CD14-positive monocyte (primary cell): ENCODE results near the gene ALG1. TPM values are rescaled to one million over a fixed set of nuclear protein-coding genes. Genes with fewer than 3 reads are reported as not detected.
A peak's percentile ranks its signal among the peaks of the same experiment; 100 is the strongest.
"Not testable (repeated sequence)": the region's sequence is repeated elsewhere in the genome, so short reads cannot be mapped to it uniquely, and the experiment has no call there.

ENCODE experiments used
- DNase-seq, 3 donors: peaks; one replicate each; pipeline ENCODE4 v3.0.0-alpha.2; 2011 to 2022
- H2AFZ ChIP-seq: 2 replicates; pipeline ENCODE4 v1.6.0; 2012; ENCODE audit warnings: mild to moderate bottlenecking, low read depth, low read length, inconsistent platforms; ENCODE audit not compliant: insufficient read depth, poor library complexity, severe bottlenecking
- H3K27ac ChIP-seq, 2 donors: 1 replicate in 1 of 2; 2 replicates in 1 of 2; pipeline ENCODE4 v1.5.1; 2012 to 2013; ENCODE audit warnings: low read length in 2 of 2, control low read depth in 1 of 2, inconsistent platforms in 1 of 2, low read depth in 1 of 2, mild to moderate bottlenecking in 1 of 2
- H3K27me3 ChIP-seq, 2 donors: one replicate each; pipeline versions ENCODE4 v1.6.0 to v1.6.1; 2011 to 2013; ENCODE audit warnings: low read length in 2 of 2; ENCODE audit not compliant: control insufficient read depth in 2 of 2, insufficient read depth in 2 of 2
- H3K36me3 ChIP-seq, 2 donors: replicated peaks in 1 of 2; 1 replicate in 1 of 2; 2 replicates in 1 of 2; pipeline versions ENCODE4 v1.5.1 to v1.6.1; 2012 to 2013; ENCODE audit warnings: low read length in 2 of 2, control low read depth in 1 of 2, inconsistent platforms in 1 of 2, mild to moderate bottlenecking in 1 of 2; ENCODE audit not compliant: insufficient read depth in 2 of 2, control insufficient read depth in 1 of 2
- H3K4me1 ChIP-seq, 2 donors: 1 replicate in 1 of 2; 2 replicates in 1 of 2; pipeline versions ENCODE4 v1.5.1 to v1.6.1; 2012 to 2013; ENCODE audit warnings: low read length in 2 of 2, control low read depth in 1 of 2, inconsistent platforms in 1 of 2, mild to moderate bottlenecking in 1 of 2, moderate library complexity in 1 of 2; ENCODE audit not compliant: insufficient read depth in 2 of 2, control insufficient read depth in 1 of 2
- H3K4me2 ChIP-seq: replicated peaks from 2 replicates; pipeline ENCODE3; 2012; ENCODE audit warnings: low read length, moderate library complexity, mild to moderate bottlenecking; ENCODE audit not compliant: poor library complexity, severe bottlenecking; ENCODE audit errors: extremely low read depth
- H3K4me3 ChIP-seq, 3 experiments: fragments of 200-600 bp in 1 of 3; sonication (generic) in 1 of 3; replicated peaks in 1 of 3; 1 replicate in 2 of 3; 2 replicates in 1 of 3; pipeline ENCODE4 v1.5.1; 2011 to 2013; ENCODE audit warnings: low read length in 3 of 3, mild to moderate bottlenecking in 3 of 3, control low read depth in 2 of 3, low read depth in 2 of 3, inconsistent platforms in 1 of 3, moderate library complexity in 1 of 3
- H3K79me2 ChIP-seq: 2 replicates; pipeline ENCODE4 v1.6.0; 2012; ENCODE audit warnings: mild to moderate bottlenecking, control low read depth, inconsistent platforms, low read length, moderate library complexity; ENCODE audit not compliant: insufficient read depth
- H3K9ac ChIP-seq: 2 replicates; pipeline ENCODE4 v1.6.0; 2017; ENCODE audit warnings: low read length, mild to moderate bottlenecking; ENCODE audit not compliant: insufficient read depth, poor library complexity, severe bottlenecking
- H3K9me3 ChIP-seq, 2 donors: replicated peaks in 1 of 2; 1 replicate in 1 of 2; 2 replicates in 1 of 2; pipeline versions ENCODE4 v1.5.1 to v1.6.1; 2012 to 2013; ENCODE audit warnings: low read length in 2 of 2, control low read depth in 1 of 2; ENCODE audit not compliant: control insufficient read depth in 1 of 2, insufficient read depth in 1 of 2
- H4K20me1 ChIP-seq: 2 replicates; pipeline ENCODE4 v1.6.0; 2012; ENCODE audit warnings: mild to moderate bottlenecking, low read length, control low read depth, moderate library complexity; ENCODE audit not compliant: insufficient read depth
- H3K27ac Mint-ChIP-seq, 7 donors: one replicate each; pipeline ENCODE4 v1.8.0; 2020; ENCODE audit warnings: mild to moderate bottlenecking in 7 of 7, mixed read lengths in 7 of 7, moderate library complexity in 6 of 7, inconsistent platforms in 2 of 7
- H3K27me3 Mint-ChIP-seq, 3 donors: one replicate each; pipeline ENCODE4 v1.8.0; 2021 to 2022; ENCODE audit warnings: low read depth in 3 of 3, mild to moderate bottlenecking in 3 of 3, mixed read lengths in 3 of 3, moderate library complexity in 3 of 3, inconsistent platforms in 1 of 3
- H3K36me3 Mint-ChIP-seq, 2 donors: one replicate each; pipeline ENCODE4 v1.8.0; 2020; ENCODE audit warnings: mixed read lengths in 2 of 2, inconsistent platforms in 1 of 2, mild to moderate bottlenecking in 1 of 2
- H3K4me1 Mint-ChIP-seq: one replicate; pipeline ENCODE4 v1.8.0; 2020; ENCODE audit warnings: mild to moderate bottlenecking, mixed read lengths
- H3K4me3 Mint-ChIP-seq, 2 donors: one replicate each; pipeline ENCODE4 v1.8.0; 2020; ENCODE audit warnings: mild to moderate bottlenecking in 2 of 2, mixed read lengths in 2 of 2, moderate library complexity in 1 of 2
- H3K9me3 Mint-ChIP-seq, 7 donors: one replicate each; pipeline ENCODE4 v1.8.0; 2020 to 2022; ENCODE audit warnings: mixed read lengths in 7 of 7, mild to moderate bottlenecking in 6 of 7, moderate library complexity in 6 of 7, inconsistent platforms in 2 of 7
- CTCF ChIP-seq: fragments of 200-600 bp; IDR thresholded peaks from one replicate; pipeline ENCODE4 v1.8.0; 2022; ENCODE audit warnings: antibody characterized with exemption, mild to moderate bottlenecking
- WGBS: methylation state at CpG from one replicate; pipeline ENCODE4 v1.1.5; 2013; ENCODE audit warnings: missing lambda C conversion rate; ENCODE audit not compliant: insufficient coverage; 5-methylcytosine and 5-hydroxymethylcytosine counted together
- intact Hi-C, 2 donors: fragments of 100-400 bp; cut with micrococcal nuclease; formaldehyde crosslinking; loops; one replicate each; pipeline versions ENCODE4 v1.15.0 to v1.15.1; 2023
- polyA plus RNA-seq, 3 donors: library from polyadenylated mRNA; depleted of rRNA in 1 of 3; unstranded in 2 of 3; stranded (reverse) in 1 of 3; fragments of 300-500 nt in 2 of 3; fragments of >200 nt in 1 of 3; fragmentation: Illumina TruSeq in 2 of 3; gene quantifications; 1 replicate in 2 of 3; 2 replicates in 1 of 3; pipeline ENCODE4 v1.2.3, GENCODE V29; 2012 to 2021

ALG1 gene
- polyA plus RNA-seq, 3 donors, result 9.3 to 31.0 (median 25.2) TPM

GRCh38 chr16:5084099-5084731 is 12.6 kb downstream of the ALG1 start:
- H3K27me3 Mint-ChIP-seq, H3K9me3 Mint-ChIP-seq, H3K9ac ChIP-seq, H3K27me3 ChIP-seq, H3K4me1 ChIP-seq, H3K4me3 ChIP-seq, H2AFZ ChIP-seq, intact Hi-C loops, H3K9me3 ChIP-seq, H4K20me1 ChIP-seq, H3K4me3 Mint-ChIP-seq, DNase-seq, H3K79me2 ChIP-seq, H3K4me1 Mint-ChIP-seq, H3K27ac ChIP-seq, H3K4me2 ChIP-seq: not testable (repeated sequence)
- WGBS, result 100% methylated on average over 3 of the region's 11 CpGs
- peaks cover 23 to 31% of the 10 kb centered on the region in 2 donors for H3K36me3 ChIP-seq
- H3K27ac Mint-ChIP-seq, result peak overlapping the region in 2 of 7 donors; percentile 40 to 46
- H3K36me3 Mint-ChIP-seq, result peaks cover 49 to 89% of the 10 kb centered on the region in 2 donors

- H3K9me3 Mint-ChIP-seq, H3K27ac Mint-ChIP-seq, H4K20me1 ChIP-seq: not testable (repeated sequence)
These were observed 13.2 kb downstream of the ALG1 start for GRCh38 chr16:5084802-5085201.

GRCh38 chr16:5085716-5086115 is 14.1 kb downstream of the ALG1 start:
- H3K79me2 ChIP-seq, H3K27ac ChIP-seq, H3K4me1 Mint-ChIP-seq, H2AFZ ChIP-seq, intact Hi-C loops, H3K4me1 ChIP-seq, H3K4me3 ChIP-seq, H3K27me3 Mint-ChIP-seq, DNase-seq, H3K9me3 ChIP-seq, H3K4me2 ChIP-seq, H3K27me3 ChIP-seq, H3K9me3 Mint-ChIP-seq, H3K4me3 Mint-ChIP-seq, H3K9ac ChIP-seq, H4K20me1 ChIP-seq: not testable (repeated sequence)
- Mint-ChIP-seq H3K36me3 (peaks cover 46 to 85% of the 10 kb centered on the region in 2 donors), H3K27ac (peak overlapping the region in 1 of 7 donors; percentile 75)
- 93% methylated on average over 7 of the region's 11 CpGs for WGBS
- peaks cover 16 to 31% of the 10 kb centered on the region in 2 donors for H3K36me3 ChIP-seq

More at GRCh38 chr16:5084802-5085201, 13.2 kb downstream of the ALG1 start:
- H3K27me3 Mint-ChIP-seq, H3K9ac ChIP-seq, H3K4me1 ChIP-seq, H3K27ac ChIP-seq, H2AFZ ChIP-seq, H3K27me3 ChIP-seq, H3K4me3 Mint-ChIP-seq, H3K4me3 ChIP-seq, intact Hi-C loops, H3K4me2 ChIP-seq, H3K9me3 ChIP-seq, H3K4me1 Mint-ChIP-seq, H3K79me2 ChIP-seq: not testable (repeated sequence)
- DNase-seq, result peak; percentile 18 to 35 (median 34)
- peaks cover 44 to 88% of the 10 kb centered on the region in 2 donors for H3K36me3 Mint-ChIP-seq
- 94% methylated on average over 7 of the region's 10 CpGs for WGBS
- peaks cover 23 to 31% of the 10 kb centered on the region in 2 donors for H3K36me3 ChIP-seq
- TF ChIP-seq CTCF, result peak; percentile 75

- H3K4me3 ChIP-seq, H3K4me2 ChIP-seq, H3K4me1 ChIP-seq, H3K4me3 Mint-ChIP-seq, intact Hi-C loops, H3K9me3 Mint-ChIP-seq, H3K27me3 Mint-ChIP-seq, H4K20me1 ChIP-seq, H3K27ac ChIP-seq, H3K9ac ChIP-seq, DNase-seq, H3K79me2 ChIP-seq, H3K9me3 ChIP-seq, H3K27me3 ChIP-seq, H2AFZ ChIP-seq, H3K4me1 Mint-ChIP-seq: not testable (repeated sequence)
- 92% methylated on average over 15 of the region's 18 CpGs for WGBS
- H3K36me3 Mint-ChIP-seq, result peaks cover 34 to 62% of the 10 kb centered on the region in 2 donors
- peaks cover 8 to 22% of the 10 kb centered on the region in 2 donors for H3K36me3 ChIP-seq
- H3K27ac Mint-ChIP-seq, result peak overlapping the region in 1 of 7 donors; percentile 80
These were observed 16.6 kb downstream of the ALG1 start for GRCh38 chr16:5088086-5088790.
